CD4-positive, alpha-beta T cell treated with Interleukin-12 subunit alpha and Interleukin-12 subunit beta, for 1 hour (primary cell): ENCODE results near the gene TBPL2.
"Not testable (repeated sequence)": the region's sequence is repeated elsewhere in the genome, so short reads cannot be mapped to it uniquely, and the experiment has no call there.

Experiments used
- DNase-seq: peaks from one replicate; pipeline ENCODE4 v3.0.0-alpha.2; 2020

Gene TBPL2

GRCh38 chr14:55399852-55400251 is 40.6 kb downstream of the TBPL2 start:
- no peak for DNase-seq

DNA sequence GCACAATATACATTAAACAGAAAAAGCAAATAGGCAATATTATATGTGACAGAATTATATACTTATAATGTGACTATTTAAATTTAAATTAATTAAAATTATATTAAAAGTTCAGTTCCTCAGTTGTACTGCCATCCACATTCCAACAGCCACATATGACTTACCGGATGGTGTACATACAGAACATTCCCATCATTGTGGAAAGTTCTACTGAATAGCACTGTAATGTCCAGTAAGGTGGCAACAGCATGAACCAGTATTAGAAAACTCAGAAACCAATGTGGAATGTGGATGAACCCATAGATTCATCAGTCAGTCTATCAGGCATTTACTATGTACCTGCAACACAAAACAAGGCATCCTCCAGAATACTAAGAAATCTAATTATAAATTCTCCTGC is 41.2 kb downstream of the TBPL2 start:
- no peak for DNase-seq

DNA sequence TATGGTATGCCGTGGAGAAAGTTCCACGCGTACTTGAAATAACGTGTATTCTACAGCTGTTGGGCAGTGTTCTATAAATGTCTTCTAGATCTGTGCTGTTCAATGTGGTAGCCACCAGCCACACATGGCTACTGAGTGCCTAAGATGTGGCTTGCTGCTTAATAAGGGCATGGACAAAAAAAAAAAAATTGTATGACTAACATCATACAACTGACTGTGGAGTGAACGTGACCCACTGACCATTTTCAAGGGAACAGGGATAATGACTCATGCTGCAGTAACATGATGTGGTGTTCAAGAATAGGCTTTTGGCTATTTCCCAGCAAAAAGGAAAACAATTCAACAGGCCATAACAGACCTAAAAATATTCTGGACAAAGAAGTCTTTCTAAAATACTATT is 41.7 kb downstream of the TBPL2 start:
- DNase-seq = no peak

DNA sequence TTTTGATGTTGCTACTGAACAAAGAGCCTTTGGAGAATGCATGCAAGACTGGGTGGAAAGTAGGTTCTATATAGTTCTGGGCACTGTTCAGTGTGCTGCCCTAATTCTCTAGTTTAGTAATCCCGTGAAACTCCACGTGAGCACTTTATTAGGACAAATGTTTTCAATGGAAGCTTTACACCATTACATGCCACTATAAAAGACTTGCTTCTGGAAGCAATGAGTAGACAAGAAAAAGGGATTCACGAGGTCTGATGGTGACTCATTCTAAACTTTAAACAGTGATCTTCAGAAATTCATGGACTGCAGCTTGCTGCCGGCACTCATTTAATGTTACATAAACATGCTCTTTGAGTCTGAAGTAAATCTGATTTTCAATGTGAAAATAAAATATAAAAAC is 51.1 kb downstream of the TBPL2 start:
- no peak for DNase-seq

DNA sequence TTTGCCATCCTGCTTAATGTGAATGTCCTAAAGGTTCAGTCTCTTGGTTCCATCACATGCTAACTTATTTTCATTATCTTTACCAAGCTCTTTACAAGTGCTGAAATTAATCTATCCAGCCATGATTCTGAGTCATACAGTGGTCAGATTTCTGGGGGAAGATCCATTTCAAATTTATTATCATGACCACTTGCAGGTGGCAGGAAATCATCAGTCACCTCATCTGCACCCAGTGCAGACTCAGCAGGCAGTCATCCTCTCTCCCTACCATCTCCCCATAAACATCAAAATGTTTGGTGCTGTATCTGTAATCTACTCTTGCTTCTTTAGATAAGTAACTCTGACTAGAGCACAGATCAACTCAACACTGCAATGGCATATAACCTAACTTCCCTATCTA is 52.3 kb downstream of the TBPL2 start:
- DNase-seq = no peak

DNA sequence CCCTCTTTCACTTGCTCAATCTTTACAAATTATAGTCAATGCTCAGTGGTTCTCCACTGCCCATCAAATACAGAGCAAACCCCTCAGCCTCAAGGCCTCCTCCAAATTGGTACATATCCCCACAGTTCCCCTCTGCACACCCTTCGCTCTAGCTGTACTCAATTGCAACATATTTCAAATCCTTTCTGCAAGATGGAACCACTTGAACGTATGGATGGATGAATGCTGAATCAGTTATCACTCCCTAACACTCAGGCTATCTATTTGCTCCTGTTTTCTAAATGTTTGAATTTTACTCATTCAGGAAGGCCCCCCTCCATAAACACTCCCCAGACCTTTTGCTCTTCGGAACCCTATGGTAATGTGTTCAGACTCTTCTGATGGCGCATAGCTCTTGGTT is 53.3 kb downstream of the TBPL2 start:
- no peak for DNase-seq

GRCh38 chr14:55386037-55386808 is 54.2 kb downstream of the TBPL2 start:
- peak; percentile 19 for DNase-seq

DNA sequence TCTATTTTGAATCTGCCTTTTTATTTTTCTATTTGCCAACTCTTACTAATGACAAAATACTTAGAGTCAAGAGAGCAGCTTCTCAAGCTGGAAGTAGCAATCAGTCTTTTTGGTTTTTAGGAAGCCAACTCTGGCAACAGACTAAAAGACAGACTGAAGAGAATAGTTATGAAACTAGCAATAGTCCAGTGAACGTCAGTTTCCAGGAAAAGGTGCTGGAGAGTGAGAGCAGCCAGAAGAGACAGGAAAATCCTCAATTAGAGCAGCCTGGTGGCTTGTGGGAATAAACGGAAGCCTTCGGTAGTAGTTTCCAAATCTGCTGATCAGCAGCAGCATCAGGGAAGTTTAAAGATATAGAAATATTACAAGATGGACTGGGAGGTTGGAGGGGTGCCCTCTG is 55.9 kb downstream of the TBPL2 start:
- no peak for DNase-seq

DNA sequence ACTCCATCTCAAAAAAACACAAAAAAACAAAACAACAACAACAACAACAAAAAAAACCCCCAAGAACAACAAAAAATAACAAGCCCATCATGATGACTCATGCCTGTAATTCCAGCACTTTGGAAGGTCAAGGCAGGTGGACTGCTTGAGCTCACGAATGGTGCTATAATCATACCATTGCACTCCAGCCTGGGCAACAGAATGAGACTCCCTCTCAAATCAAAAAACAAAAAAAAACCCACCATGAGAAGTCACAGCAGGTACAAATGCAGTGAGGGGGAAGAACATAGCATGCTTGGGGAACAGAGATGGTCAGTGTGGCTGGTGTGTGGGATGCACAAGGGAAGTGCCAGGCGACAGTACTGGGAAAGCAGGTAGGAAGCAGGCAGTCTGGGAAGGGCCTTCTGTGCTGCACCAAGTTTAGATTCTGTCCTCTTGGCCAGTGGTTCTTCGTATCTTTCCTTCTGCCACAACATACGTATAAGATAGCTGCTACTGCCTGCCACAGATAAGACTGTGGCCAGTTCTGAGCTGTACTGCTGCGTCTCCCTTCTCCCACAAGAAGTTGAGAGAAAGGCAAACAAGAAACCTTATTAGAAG is 56.8 kb downstream of the TBPL2 start:
- no peak for DNase-seq

DNA sequence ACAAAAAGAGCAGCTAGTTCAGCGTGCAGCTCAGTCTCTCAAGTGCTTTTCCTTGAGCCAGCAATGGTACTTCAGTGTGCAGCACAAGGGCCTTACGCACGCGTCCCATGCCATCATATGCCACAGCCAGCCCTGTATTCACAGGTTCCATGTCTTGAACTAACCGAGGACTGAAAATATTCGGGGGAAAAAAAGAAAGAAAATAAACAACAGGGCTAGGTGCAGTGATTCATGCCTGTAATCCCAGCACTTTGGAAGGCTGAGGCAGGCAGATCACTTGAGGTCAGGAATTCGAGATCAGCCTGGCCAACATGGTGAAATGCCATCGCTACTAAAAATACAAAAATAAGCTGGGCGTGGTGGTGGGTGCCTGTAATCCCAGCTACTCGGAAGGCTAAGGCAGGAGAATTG is 57.4 kb downstream of the TBPL2 start:
- DNase-seq = not testable (repeated sequence)

DNA sequence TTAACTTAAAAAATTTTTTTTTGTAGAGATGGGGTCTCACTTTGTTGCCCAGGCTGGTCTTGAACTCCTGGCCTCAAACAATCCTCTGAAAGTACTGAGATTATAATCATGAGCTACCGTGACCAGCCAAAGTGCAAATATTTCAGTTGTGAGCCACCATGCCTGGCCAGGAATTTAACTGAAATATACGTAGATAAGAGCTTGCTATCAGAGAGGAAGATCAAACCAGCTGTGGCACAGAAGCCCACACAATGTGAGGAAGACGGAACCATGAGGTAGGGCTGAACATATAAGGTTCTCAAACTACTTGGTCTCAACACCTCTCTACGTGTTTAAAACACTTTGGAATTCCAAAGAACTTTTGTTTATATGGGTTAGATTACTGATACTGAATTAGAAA is 57.9 kb downstream of the TBPL2 start:
- DNase-seq = no peak

DNA sequence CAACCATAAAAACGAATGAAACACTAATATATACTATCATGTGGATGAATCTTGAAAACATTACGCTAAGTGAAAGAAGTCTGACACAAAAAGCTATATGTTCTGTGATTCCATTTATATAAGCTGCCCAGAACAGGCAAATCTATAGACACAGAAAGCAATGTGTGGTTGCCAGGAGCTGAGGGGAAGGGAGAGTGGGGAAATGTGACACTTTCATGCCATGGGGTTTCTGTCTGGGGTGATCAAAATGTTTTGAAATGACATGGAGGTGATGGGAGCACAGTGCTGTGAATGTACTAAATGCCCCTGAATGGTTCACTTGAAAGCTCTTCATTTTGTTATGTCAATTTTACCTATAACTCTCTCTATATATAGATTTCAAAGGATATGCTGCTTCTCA is 58.9 kb downstream of the TBPL2 start:
- no peak for DNase-seq

DNA sequence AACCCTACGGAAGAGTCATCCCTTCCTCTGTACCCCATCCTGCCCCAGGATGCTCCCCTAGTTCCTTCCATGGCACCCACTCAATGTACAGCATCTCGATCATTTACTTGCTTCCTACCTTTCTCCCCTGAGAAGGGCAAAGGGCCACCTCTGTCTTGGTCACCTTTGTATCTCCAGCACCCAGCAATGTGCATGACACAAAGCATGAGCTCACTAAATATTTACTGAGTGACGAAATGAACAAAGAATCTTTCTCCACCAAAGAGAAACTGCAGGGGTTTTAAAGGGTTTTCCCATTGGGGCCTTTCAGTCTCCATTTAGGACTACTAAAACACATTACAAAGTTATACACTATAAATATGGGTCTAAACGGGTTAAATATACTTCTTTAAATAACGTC is 59.4 kb downstream of the TBPL2 start:
- DNase-seq = no peak

DNA sequence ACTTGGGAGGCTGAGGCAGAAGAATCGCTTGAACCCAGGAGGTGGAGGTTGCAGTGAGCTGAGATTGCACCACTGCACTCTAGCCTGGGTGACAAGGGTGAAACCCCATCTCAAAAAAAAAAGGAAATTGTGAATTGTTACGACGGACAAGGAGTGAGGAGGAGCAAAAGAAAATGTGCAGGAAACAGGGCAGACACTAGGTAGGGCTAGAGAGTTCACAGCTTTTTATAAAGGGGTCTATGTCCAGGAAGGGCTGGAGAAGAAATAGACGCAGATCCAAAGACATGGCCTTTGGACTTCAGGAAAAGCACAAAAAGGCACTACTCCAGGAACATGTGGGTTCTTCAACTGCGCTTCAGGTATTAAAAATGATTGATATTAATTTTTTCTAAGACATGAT is 63.2 kb downstream of the TBPL2 start:
- no peak for DNase-seq

- no peak for DNase-seq
These were observed 65.6 kb downstream of the TBPL2 start for GRCh38 chr14:55374771-55375170.

GRCh38 chr14:55373784-55374705 is 66.4 kb downstream of the TBPL2 start:
- DNase-seq = peak; percentile 72

GRCh38 chr14:55372825-55373224 is 67.6 kb downstream of the TBPL2 start:
- no peak for DNase-seq

- no peak for DNase-seq
These were observed 68.0 kb downstream of the TBPL2 start for GRCh38 chr14:55372423-55372822.

- no peak for DNase-seq
These were observed 69.4 kb downstream of the TBPL2 start for GRCh38 chr14:55370883-55371455.

DNA sequence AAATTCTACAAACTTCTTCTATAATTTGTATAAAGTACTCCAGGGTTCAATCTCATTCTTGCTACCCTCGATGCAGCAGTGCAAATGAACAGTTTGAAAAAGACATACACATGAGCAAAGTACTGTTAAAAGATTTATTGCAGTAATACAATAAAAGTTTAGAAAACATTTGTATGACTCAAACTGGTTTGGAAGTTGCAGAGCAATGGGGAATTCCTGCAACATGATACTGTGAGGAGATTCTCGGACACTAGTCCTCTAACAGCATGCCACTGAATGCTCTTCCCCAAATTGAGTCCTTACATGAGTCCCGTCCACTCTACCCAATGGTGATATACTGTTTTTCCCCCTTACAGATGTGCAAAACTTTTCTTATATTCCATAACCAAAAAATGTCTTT is 74.1 kb downstream of the TBPL2 start:
- DNase-seq = no peak
